ENCODE data around the gene KRT79.
"Not testable (repeated sequence)": the region's sequence is repeated elsewhere in the genome, so short reads cannot be mapped to it uniquely, and the experiment has no call there.

KRT79 gene

GRCh38 chr12:52801773-52802172, 32.3 kb downstream of the KRT79 start:
- Mint-ChIP-seq H3K9me3 (no peaks in the 10 kb centered on the region), H3K36me3 (ENCODE audit: low read depth) (no peaks in the 10 kb centered on the region), H3K27me3 (no peaks in the 10 kb centered on the region), H3K27ac (no peak overlapping the region), H3K4me3 (no peak overlapping the region), H3K4me1 (ENCODE audit: low read depth) (no peaks in the 10 kb centered on the region)
- DNase-seq: no peak

GRCh38 chr12:52800259-52800917, 33.7 kb downstream of the KRT79 start:
- Mint-ChIP-seq H3K9me3 (no peaks in the 10 kb centered on the region), H3K4me1 (ENCODE audit: low read depth) (no peaks in the 10 kb centered on the region), H3K36me3 (ENCODE audit: low read depth) (no peaks in the 10 kb centered on the region), H3K27ac (no peak overlapping the region), H3K4me3 (no peak overlapping the region), H3K27me3 (no peaks in the 10 kb centered on the region)
- DNase-seq: no peak

- Mint-ChIP-seq H3K27me3 (no peaks in the 10 kb centered on the region), H3K27ac (no peak overlapping the region), H3K4me3 (no peak overlapping the region), H3K36me3 (ENCODE audit: low read depth) (no peaks in the 10 kb centered on the region), H3K9me3 (no peaks in the 10 kb centered on the region), H3K4me1 (ENCODE audit: low read depth) (peaks cover 3% of the 10 kb centered on the region)
- no peak for DNase-seq
Observed at GRCh38 chr12:52799505-52800211, 34.5 kb downstream of the KRT79 start.

- H3K27me3 Mint-ChIP-seq: no peaks in the 10 kb centered on the region
- no peaks in the 10 kb centered on the region for H3K36me3 Mint-ChIP-seq (ENCODE audit: low read depth)
- H3K4me3 Mint-ChIP-seq: no peak overlapping the region
- no peak overlapping the region for H3K27ac Mint-ChIP-seq
- no peak for DNase-seq
- no peaks in the 10 kb centered on the region for H3K9me3 Mint-ChIP-seq
- peaks cover 11% of the 10 kb centered on the region for H3K4me1 Mint-ChIP-seq (ENCODE audit: low read depth)
Observed at GRCh38 chr12:52798671-52799504, 35.2 kb downstream of the KRT79 start.

GRCh38 chr12:52798003-52798670, 36.0 kb downstream of the KRT79 start:
- Mint-ChIP-seq H3K4me1 (ENCODE audit: low read depth) (peaks cover 14% of the 10 kb centered on the region), H3K36me3 (ENCODE audit: low read depth) (no peaks in the 10 kb centered on the region), H3K27me3 (no peaks in the 10 kb centered on the region), H3K27ac (no peak overlapping the region), H3K9me3 (no peaks in the 10 kb centered on the region), H3K4me3 (no peak overlapping the region)
- DNase-seq: no peak

- Mint-ChIP-seq H3K4me1 (ENCODE audit: low read depth) (peaks cover 20% of the 10 kb centered on the region), H3K36me3 (ENCODE audit: low read depth) (no peaks in the 10 kb centered on the region), H3K27ac (no peak overlapping the region)
Observed at GRCh38 chr12:52797529-52797894, 36.6 kb downstream of the KRT79 start.

GRCh38 chr12:52796839-52797528, 37.1 kb downstream of the KRT79 start:
- Mint-ChIP-seq H3K4me1 (ENCODE audit: low read depth) (peaks cover 22% of the 10 kb centered on the region), H3K36me3 (ENCODE audit: low read depth) (no peaks in the 10 kb centered on the region), H3K27ac (no peak overlapping the region), H3K9me3 (no peaks in the 10 kb centered on the region), H3K27me3 (no peaks in the 10 kb centered on the region), H3K4me3 (no peak overlapping the region)
- DNase-seq: no peak

More at GRCh38 chr12:52797529-52797894, 36.6 kb downstream of the KRT79 start:
- DNase-seq: no peak
- Mint-ChIP-seq H3K9me3 (no peaks in the 10 kb centered on the region), H3K27me3 (no peaks in the 10 kb centered on the region), H3K4me3 (no peak overlapping the region)

- peaks cover 28% of the 10 kb centered on the region for H3K4me1 Mint-ChIP-seq (ENCODE audit: low read depth)
- DNase-seq: no peak
- H3K27ac Mint-ChIP-seq: no peak overlapping the region
- H3K9me3 Mint-ChIP-seq: no peaks in the 10 kb centered on the region
- no peaks in the 10 kb centered on the region for H3K36me3 Mint-ChIP-seq (ENCODE audit: low read depth)
- no peaks in the 10 kb centered on the region for H3K27me3 Mint-ChIP-seq
- H3K4me3 Mint-ChIP-seq: no peak overlapping the region
Observed at GRCh38 chr12:52796429-52796794, 37.7 kb downstream of the KRT79 start.

GRCh38 chr12:52795694-52796428, 38.2 kb downstream of the KRT79 start, which contains the start of gene KRT3:
TSS of gene KRT3 (minus strand) at chr12:52796117. CDS start at chr12:52796042, 75 bp downstream.
- no peak within 1 kb of the TSS for H3K4me3 Mint-ChIP-seq
- H3K4me1 Mint-ChIP-seq (ENCODE audit: low read depth): peaks cover 28% of the 10 kb centered on the region
- no peaks in the 10 kb centered on the region for H3K36me3 Mint-ChIP-seq (ENCODE audit: low read depth)
- H3K27ac Mint-ChIP-seq: no peak within 1 kb of the TSS
- DNase-seq: no peak
- no peaks in the 10 kb centered on the region for H3K9me3 Mint-ChIP-seq
- H3K27me3 Mint-ChIP-seq: peaks cover under 1% of the 10 kb centered on the region

GRCh38 chr12:52795332-52795674, 38.8 kb downstream of the KRT79 start:
- not testable (repeated sequence) for H3K27me3 Mint-ChIP-seq; H3K27ac Mint-ChIP-seq; H3K4me3 Mint-ChIP-seq; DNase-seq; H3K36me3 Mint-ChIP-seq (ENCODE audit: low read depth); H3K9me3 Mint-ChIP-seq
- H3K4me1 Mint-ChIP-seq (ENCODE audit: low read depth): peaks cover 32% of the 10 kb centered on the region

- H3K36me3 Mint-ChIP-seq (ENCODE audit: low read depth): no peaks in the 10 kb centered on the region
- no peak overlapping the region for H3K27ac Mint-ChIP-seq
- H3K9me3 Mint-ChIP-seq: no peaks in the 10 kb centered on the region
- peaks cover 38% of the 10 kb centered on the region for H3K4me1 Mint-ChIP-seq (ENCODE audit: low read depth)
- DNase-seq: no peak
- H3K27me3 Mint-ChIP-seq: peaks cover 12% of the 10 kb centered on the region
- no peak overlapping the region for H3K4me3 Mint-ChIP-seq
Observed at GRCh38 chr12:52794479-52795331, 39.4 kb downstream of the KRT79 start.

- Mint-ChIP-seq H3K27me3 (peaks cover 33% of the 10 kb centered on the region), H3K4me1 (ENCODE audit: low read depth) (peaks cover 40% of the 10 kb centered on the region), H3K36me3 (ENCODE audit: low read depth) (no peaks in the 10 kb centered on the region), H3K27ac (no peak overlapping the region), H3K9me3 (no peaks in the 10 kb centered on the region), H3K4me3 (no peak overlapping the region)
- no peak for DNase-seq
Observed at GRCh38 chr12:52792185-52793029, 41.7 kb downstream of the KRT79 start.
